ENCODE measurements around the gene CKAP2L. TPM values are rescaled to one million over a fixed set of nuclear protein-coding genes. Genes with fewer than 3 reads are reported as not detected.
A peak's percentile ranks its signal among the peaks of the same experiment; 100 is the strongest.

Gene CKAP2L
- total and polyA plus RNA-seq, 9 of the 15 experiments (the other 6 are each of a cell fraction or from before 2014, with no cell fraction given): 10.4 to 21.9 (median 14.2) TPM

- peak in 1 of 2 experiments; percentile 69 for TF ChIP-seq AFF1 (IDR thresholded peaks at IDR 0.05; ENCODE audit: low read depth in 1 of 2, partially characterized antibody in 2 of 2)
- TF ChIP-seq ATF6 (CRISPR knock-in tag; IDR thresholded peaks at IDR 0.05): no peak
- peak; percentile 61 for TF ChIP-seq C11orf30 (IDR thresholded peaks at IDR 0.05; ENCODE audit: low read depth)
- peak; percentile 71 for TF ChIP-seq RBBP5 (IDR thresholded peaks at IDR 0.05; ENCODE audit: borderline replicate concordance, insufficient read depth, low read length, poor library complexity, severe bottlenecking)
- peak; percentile 80 for TF ChIP-seq KDM5B (IDR thresholded peaks at IDR 0.05; ENCODE audit: insufficient replicate concordance, low read depth, low read length)
- peak; percentile 96 for TF ChIP-seq ARID4B (CRISPR knock-in tag; IDR thresholded peaks at IDR 0.05)
- no peak for TF ChIP-seq DLX4 (CRISPR knock-in tag; IDR thresholded peaks at IDR 0.05)
- no peak for TF ChIP-seq IRF9 (tag; IDR thresholded peaks at IDR 0.05)
- TF ChIP-seq CEBPG (CRISPR knock-in tag; IDR thresholded peaks at IDR 0.05): peak; percentile 34; the same call in 1 of the 2 replicates
- TF ChIP-seq CEBPG (tag; conservative IDR thresholded peaks at IDR 0.05 in 1 of 2, IDR thresholded peaks at IDR 0.05 in 1 of 2): no peak
- TF ChIP-seq XRCC3 (IDR thresholded peaks at IDR 0.05): no peak
- TF ChIP-seq CCNT2 (IDR thresholded peaks at IDR 0.05; ENCODE audit: borderline replicate concordance, extremely low read depth, insufficient read length, low read depth, low read length): peak; percentile 79
Observed at GRCh38 chr2:112764071-112765044, at the start of gene CKAP2L (continued).
